HL-60 (cell line): Measurements from ENCODE around the gene PDE4A.

ENCODE experiments used
- POLR2AphosphoS5 ChIP-seq: IDR thresholded peaks from 2 replicates; pipeline ENCODE4 v1.6.1; 2012; ENCODE audit warnings: low read depth
- TF ChIP-seq, protein P1 (sequence below): IDR thresholded peaks from one replicate; pipeline ENCODE4 v1.5.1; 2011; ENCODE audit warnings: low read length, control low read depth, inconsistent platforms; ENCODE audit not compliant: insufficient read depth

DNA sequence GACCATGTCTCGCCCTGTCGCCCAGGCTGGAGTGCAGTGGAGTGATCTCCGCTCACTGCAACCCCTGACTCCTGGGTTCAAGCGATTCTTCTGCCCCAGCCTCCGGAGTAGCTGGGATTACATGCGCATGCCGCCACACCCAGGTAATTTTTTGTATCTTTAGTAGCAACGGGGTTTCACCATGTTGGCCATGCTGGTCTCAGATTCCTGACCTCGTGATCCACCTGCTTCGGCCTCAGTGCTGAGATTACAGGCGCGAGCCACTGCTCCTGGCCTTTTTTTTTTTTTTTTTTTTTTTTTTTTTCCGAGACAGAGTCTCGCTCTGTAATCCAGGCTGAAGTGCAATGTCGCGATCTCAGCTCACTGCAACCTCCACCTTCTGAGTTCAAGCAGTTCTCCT lies 87.7 kb downstream of the PDE4A start:
- TF ChIP-seq, protein P1, sequence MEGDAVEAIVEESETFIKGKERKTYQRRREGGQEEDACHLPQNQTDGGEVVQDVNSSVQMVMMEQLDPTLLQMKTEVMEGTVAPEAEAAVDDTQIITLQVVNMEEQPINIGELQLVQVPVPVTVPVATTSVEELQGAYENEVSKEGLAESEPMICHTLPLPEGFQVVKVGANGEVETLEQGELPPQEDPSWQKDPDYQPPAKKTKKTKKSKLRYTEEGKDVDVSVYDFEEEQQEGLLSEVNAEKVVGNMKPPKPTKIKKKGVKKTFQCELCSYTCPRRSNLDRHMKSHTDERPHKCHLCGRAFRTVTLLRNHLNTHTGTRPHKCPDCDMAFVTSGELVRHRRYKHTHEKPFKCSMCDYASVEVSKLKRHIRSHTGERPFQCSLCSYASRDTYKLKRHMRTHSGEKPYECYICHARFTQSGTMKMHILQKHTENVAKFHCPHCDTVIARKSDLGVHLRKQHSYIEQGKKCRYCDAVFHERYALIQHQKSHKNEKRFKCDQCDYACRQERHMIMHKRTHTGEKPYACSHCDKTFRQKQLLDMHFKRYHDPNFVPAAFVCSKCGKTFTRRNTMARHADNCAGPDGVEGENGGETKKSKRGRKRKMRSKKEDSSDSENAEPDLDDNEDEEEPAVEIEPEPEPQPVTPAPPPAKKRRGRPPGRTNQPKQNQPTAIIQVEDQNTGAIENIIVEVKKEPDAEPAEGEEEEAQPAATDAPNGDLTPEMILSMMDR, result no peak
- TF ChIP-seq POLR2AphosphoS5, result no peak
